ENCODE measurements around the gene SLC16A8.
"Not testable (repeated sequence)": the region's sequence is repeated elsewhere in the genome, so short reads cannot be mapped to it uniquely, and the experiment has no call there.

Gene SLC16A8

GRCh38 chr22:38086001-38086845 lies 2.2 kb upstream of the SLC16A8 start:
- no peak for TF ChIP-seq POLR2A (IDR thresholded peaks at IDR 0.05; ENCODE audit: low read depth, low read length)
- DNase-seq (ENCODE audit: insufficient read length, low spot score) (no peak), FAIRE-seq (no peak)

GRCh38 chr22:38085501-38085900 lies 1.5 kb upstream of the SLC16A8 start:
- FAIRE-seq: no peak

GRCh38 chr22:38085056-38085455 lies 1.1 kb upstream of the SLC16A8 start:
- no peak for TF ChIP-seq POLR2A (IDR thresholded peaks at IDR 0.05; ENCODE audit: low read depth, low read length)
- no peak for FAIRE-seq
- DNase-seq (ENCODE audit: insufficient read length, low spot score): no peak

More at GRCh38 chr22:38085501-38085900, 1.5 kb upstream of the SLC16A8 start:
- DNase-seq (ENCODE audit: insufficient read length, low spot score): no peak
- no peak for TF ChIP-seq POLR2A (IDR thresholded peaks at IDR 0.05; ENCODE audit: low read depth, low read length)

- TF ChIP-seq POLR2A (IDR thresholded peaks at IDR 0.05; ENCODE audit: low read depth, low read length): no peak
- DNase-seq (ENCODE audit: insufficient read length, low spot score): no peak
- FAIRE-seq: no peak
Measured at GRCh38 chr22:38082986-38083710, 836 bp downstream of the SLC16A8 start.

- TF ChIP-seq POLR2A (IDR thresholded peaks at IDR 0.05; ENCODE audit: low read depth, low read length): no peak
- FAIRE-seq (no peak), DNase-seq (ENCODE audit: insufficient read length, low spot score) (no peak)
Measured at GRCh38 chr22:38081941-38082828, 1.8 kb downstream of the SLC16A8 start.

GRCh38 chr22:38081636-38081940 lies 2.4 kb downstream of the SLC16A8 start:
- no peak for DNase-seq (ENCODE audit: insufficient read length, low spot score)
- no peak for TF ChIP-seq POLR2A (IDR thresholded peaks at IDR 0.05; ENCODE audit: low read depth, low read length)
- FAIRE-seq: no peak

- FAIRE-seq: no peak
- DNase-seq (ENCODE audit: insufficient read length, low spot score): no peak
- TF ChIP-seq POLR2A (IDR thresholded peaks at IDR 0.05; ENCODE audit: low read depth, low read length): no peak
Measured at GRCh38 chr22:38080850-38081635, 2.9 kb downstream of the SLC16A8 start.

- FAIRE-seq: no peak
- no peak for TF ChIP-seq POLR2A (IDR thresholded peaks at IDR 0.05; ENCODE audit: low read depth, low read length)
- DNase-seq (ENCODE audit: insufficient read length, low spot score): no peak
Measured at GRCh38 chr22:38080474-38080849, 3.5 kb downstream of the SLC16A8 start.

- DNase-seq (ENCODE audit: insufficient read length, low spot score): no peak
- TF ChIP-seq POLR2A (IDR thresholded peaks at IDR 0.05; ENCODE audit: low read depth, low read length): no peak
- FAIRE-seq: no peak
Measured at GRCh38 chr22:38079804-38080203, 4.2 kb downstream of the SLC16A8 start.

GRCh38 chr22:38079208-38079607 lies 4.8 kb downstream of the SLC16A8 start:
- DNase-seq (ENCODE audit: insufficient read length, low spot score); FAIRE-seq: not testable (repeated sequence)

GRCh38 chr22:38078046-38078840 lies 5.7 kb downstream of the SLC16A8 start:
- no peak for TF ChIP-seq POLR2A (IDR thresholded peaks at IDR 0.05; ENCODE audit: low read depth, low read length)

GRCh38 chr22:38077595-38077994 lies 6.4 kb downstream of the SLC16A8 start:
- TF ChIP-seq POLR2A (IDR thresholded peaks at IDR 0.05; ENCODE audit: low read depth, low read length): no peak
- FAIRE-seq (no peak), DNase-seq (ENCODE audit: insufficient read length, low spot score) (no peak)

More at GRCh38 chr22:38078046-38078840, 5.7 kb downstream of the SLC16A8 start:
- FAIRE-seq (no peak), DNase-seq (ENCODE audit: insufficient read length, low spot score) (no peak)

GRCh38 chr22:38077096-38077495 lies 6.9 kb downstream of the SLC16A8 start:
- DNase-seq (ENCODE audit: insufficient read length, low spot score) (no peak), FAIRE-seq (no peak)
- TF ChIP-seq POLR2A (IDR thresholded peaks at IDR 0.05; ENCODE audit: low read depth, low read length): no peak

All from H54 (cell line).